Measurements from ENCODE around the gene EPHA7.

The EPHA7 gene

GRCh38 chr6:93393554-93394074 is 25.7 kb downstream of the EPHA7 start:
- no peak for TF ChIP-seq CTCF (conservative IDR thresholded peaks at IDR 0.05; ENCODE audit: low read depth, low read length)
- H3K4me3 ChIP-seq (ENCODE audit: low read length) = no peak overlapping the region
- no peak for DNase-seq (ENCODE audit: low read depth)

GRCh38 chr6:93392797-93393196 is 26.6 kb downstream of the EPHA7 start:
- H3K4me3 ChIP-seq (ENCODE audit: low read length) = no peak overlapping the region
- TF ChIP-seq CTCF (conservative IDR thresholded peaks at IDR 0.05; ENCODE audit: low read depth, low read length) = no peak
- DNase-seq (ENCODE audit: low read depth) = no peak

GRCh38 chr6:93391965-93392364 is 27.4 kb downstream of the EPHA7 start:
- no peak for TF ChIP-seq CTCF (conservative IDR thresholded peaks at IDR 0.05; ENCODE audit: low read depth, low read length)
- no peak overlapping the region for H3K4me3 ChIP-seq (ENCODE audit: low read length)
- DNase-seq (ENCODE audit: low read depth) = no peak

GRCh38 chr6:93389192-93389591 is 30.2 kb downstream of the EPHA7 start:
- H3K4me3 ChIP-seq (ENCODE audit: low read length) = no peak overlapping the region

GRCh38 chr6:93388070-93388469 is 31.3 kb downstream of the EPHA7 start:
- no peak for TF ChIP-seq CTCF (conservative IDR thresholded peaks at IDR 0.05; ENCODE audit: low read depth, low read length)
- no peak for DNase-seq (ENCODE audit: low read depth)
- H3K4me3 ChIP-seq (ENCODE audit: low read length) = no peak overlapping the region

More at GRCh38 chr6:93389192-93389591, 30.2 kb downstream of the EPHA7 start:
- DNase-seq (ENCODE audit: low read depth) = no peak
- TF ChIP-seq CTCF (conservative IDR thresholded peaks at IDR 0.05; ENCODE audit: low read depth, low read length) = no peak

- no peak for TF ChIP-seq CTCF (conservative IDR thresholded peaks at IDR 0.05; ENCODE audit: low read depth, low read length)
- no peak for DNase-seq (ENCODE audit: low read depth)
- no peak overlapping the region for H3K4me3 ChIP-seq (ENCODE audit: low read length)
Observed at GRCh38 chr6:93376026-93376540, 43.3 kb downstream of the EPHA7 start.

- DNase-seq (ENCODE audit: low read depth) = no peak
- TF ChIP-seq CTCF (conservative IDR thresholded peaks at IDR 0.05; ENCODE audit: low read depth, low read length) = no peak
- H3K4me3 ChIP-seq (ENCODE audit: low read length) = no peak overlapping the region
Observed at GRCh38 chr6:93373445-93373844, 45.9 kb downstream of the EPHA7 start.

Measured in retinal pigment epithelial cell (primary cell).